Measurements from ENCODE around the gene CNNM4.

Gene CNNM4

DNA sequence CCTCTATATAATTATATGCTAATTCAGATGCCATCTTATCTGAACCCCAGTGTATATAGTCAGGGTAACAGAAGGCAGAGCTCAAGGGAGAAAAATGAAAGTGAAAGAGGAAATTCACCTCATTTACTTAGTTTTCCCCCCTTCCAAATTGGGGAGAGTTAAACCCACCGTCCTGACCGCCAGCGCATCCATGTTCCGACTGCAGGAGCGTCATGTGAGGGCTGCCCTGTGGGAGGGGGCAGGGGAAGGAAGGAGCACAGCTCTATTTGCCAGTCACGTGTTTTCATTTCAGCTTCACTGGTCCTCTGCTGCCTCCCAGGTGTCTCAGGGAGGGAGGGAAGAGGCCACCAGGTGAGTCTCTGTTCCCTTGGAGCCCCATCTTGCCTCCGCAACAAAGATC is 13.2 kb downstream of the CNNM4 start:
- no peak overlapping the region for H3K27ac Mint-ChIP-seq
- H3K36me3 Mint-ChIP-seq (ENCODE audit: low read depth) = no peaks in the 10 kb centered on the region
- no peaks in the 10 kb centered on the region for H3K27me3 Mint-ChIP-seq (ENCODE audit: low read depth)
- no peaks in the 10 kb centered on the region for H3K9me3 Mint-ChIP-seq
- no peak overlapping the region for H3K4me3 Mint-ChIP-seq
- TF ChIP-seq, protein P1, sequence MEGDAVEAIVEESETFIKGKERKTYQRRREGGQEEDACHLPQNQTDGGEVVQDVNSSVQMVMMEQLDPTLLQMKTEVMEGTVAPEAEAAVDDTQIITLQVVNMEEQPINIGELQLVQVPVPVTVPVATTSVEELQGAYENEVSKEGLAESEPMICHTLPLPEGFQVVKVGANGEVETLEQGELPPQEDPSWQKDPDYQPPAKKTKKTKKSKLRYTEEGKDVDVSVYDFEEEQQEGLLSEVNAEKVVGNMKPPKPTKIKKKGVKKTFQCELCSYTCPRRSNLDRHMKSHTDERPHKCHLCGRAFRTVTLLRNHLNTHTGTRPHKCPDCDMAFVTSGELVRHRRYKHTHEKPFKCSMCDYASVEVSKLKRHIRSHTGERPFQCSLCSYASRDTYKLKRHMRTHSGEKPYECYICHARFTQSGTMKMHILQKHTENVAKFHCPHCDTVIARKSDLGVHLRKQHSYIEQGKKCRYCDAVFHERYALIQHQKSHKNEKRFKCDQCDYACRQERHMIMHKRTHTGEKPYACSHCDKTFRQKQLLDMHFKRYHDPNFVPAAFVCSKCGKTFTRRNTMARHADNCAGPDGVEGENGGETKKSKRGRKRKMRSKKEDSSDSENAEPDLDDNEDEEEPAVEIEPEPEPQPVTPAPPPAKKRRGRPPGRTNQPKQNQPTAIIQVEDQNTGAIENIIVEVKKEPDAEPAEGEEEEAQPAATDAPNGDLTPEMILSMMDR (IDR thresholded peaks at IDR 0.05; ENCODE audit: unreplicated experiment in 3 of 3) = no peak
- peaks cover 14% of the 10 kb centered on the region for H3K4me1 Mint-ChIP-seq

DNA sequence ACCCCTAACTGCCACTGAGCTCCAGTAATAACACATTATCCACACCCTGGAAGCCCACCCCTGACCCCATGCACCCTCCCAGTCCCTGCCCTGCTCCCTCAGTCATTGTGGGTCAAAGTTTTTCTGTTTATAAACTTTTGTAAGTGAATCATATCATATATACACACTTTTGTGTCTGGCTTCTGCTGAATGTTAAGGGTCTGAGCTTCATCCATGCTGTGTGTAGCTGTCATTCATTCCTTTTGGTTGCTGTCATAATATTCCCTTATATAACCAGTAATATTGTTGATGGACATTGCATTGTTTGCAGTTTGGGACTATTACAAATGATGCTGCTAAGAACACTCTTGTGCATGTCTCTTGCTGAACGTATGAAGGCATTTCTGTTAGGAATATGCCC is 14.5 kb downstream of the CNNM4 start:
- Mint-ChIP-seq H3K9me3 (no peaks in the 10 kb centered on the region), H3K27ac (no peak overlapping the region), H3K4me1 (peaks cover 9% of the 10 kb centered on the region), H3K4me3 (no peak overlapping the region), H3K27me3 (ENCODE audit: low read depth) (no peaks in the 10 kb centered on the region), H3K36me3 (ENCODE audit: low read depth) (no peaks in the 10 kb centered on the region)
- TF ChIP-seq, protein P1 (IDR thresholded peaks at IDR 0.05; ENCODE audit: unreplicated experiment in 3 of 3) = no peak

DNA sequence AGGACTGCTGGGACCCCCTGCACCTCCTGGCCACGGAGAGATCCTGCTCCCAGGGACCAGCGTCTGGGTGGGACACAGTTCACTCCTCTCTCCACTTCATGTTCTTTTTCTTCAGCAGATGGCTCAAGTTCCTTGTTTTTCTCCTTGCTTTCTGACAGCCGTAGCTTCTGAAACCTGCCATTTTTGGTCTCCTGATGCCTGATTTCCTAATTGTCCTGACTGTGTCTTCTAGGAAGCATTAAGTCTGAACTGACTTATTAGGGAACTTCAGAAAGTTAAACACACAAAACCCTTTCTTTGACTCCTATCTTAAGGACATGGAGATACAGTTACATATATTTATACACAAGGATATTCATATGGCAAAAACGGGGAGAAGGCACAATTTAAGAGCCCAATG is 22.7 kb downstream of the CNNM4 start:
- H3K27me3 Mint-ChIP-seq (ENCODE audit: low read depth) = no peaks in the 10 kb centered on the region
- H3K9me3 Mint-ChIP-seq = no peaks in the 10 kb centered on the region
- TF ChIP-seq, protein P1 (IDR thresholded peaks at IDR 0.05; ENCODE audit: unreplicated experiment in 3 of 3) = no peak
- no peaks in the 10 kb centered on the region for H3K36me3 Mint-ChIP-seq (ENCODE audit: low read depth)
- no peak overlapping the region for H3K27ac Mint-ChIP-seq
- no peak overlapping the region for H3K4me3 Mint-ChIP-seq
- peaks cover 3% of the 10 kb centered on the region for H3K4me1 Mint-ChIP-seq

DNA sequence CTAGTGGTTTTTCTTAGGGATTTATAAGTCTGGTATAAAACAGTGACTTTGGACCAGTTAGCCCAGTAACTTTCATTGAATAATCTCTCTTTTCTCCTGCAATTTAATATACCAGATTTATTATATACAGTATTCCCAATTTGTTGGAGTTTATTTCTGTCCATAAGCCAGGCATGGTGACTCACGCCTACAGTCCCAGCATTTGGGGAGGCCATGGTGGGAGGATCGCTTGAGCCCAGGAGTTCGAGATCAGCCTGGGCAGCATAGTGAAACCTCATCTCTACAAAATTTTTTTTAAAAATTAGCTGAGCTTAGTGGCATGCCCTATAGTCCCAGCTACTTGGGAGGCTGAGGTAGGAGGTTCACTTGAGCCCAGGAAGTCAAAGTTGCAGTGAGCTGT is 26.7 kb downstream of the CNNM4 start:
- Mint-ChIP-seq H3K27ac (no peak overlapping the region), H3K4me1 (peaks cover 10% of the 10 kb centered on the region), H3K36me3 (ENCODE audit: low read depth) (no peaks in the 10 kb centered on the region), H3K27me3 (ENCODE audit: low read depth) (no peaks in the 10 kb centered on the region), H3K9me3 (no peaks in the 10 kb centered on the region), H3K4me3 (no peak overlapping the region)
- TF ChIP-seq, protein P1 (IDR thresholded peaks at IDR 0.05; ENCODE audit: unreplicated experiment in 3 of 3) = no peak

DNA sequence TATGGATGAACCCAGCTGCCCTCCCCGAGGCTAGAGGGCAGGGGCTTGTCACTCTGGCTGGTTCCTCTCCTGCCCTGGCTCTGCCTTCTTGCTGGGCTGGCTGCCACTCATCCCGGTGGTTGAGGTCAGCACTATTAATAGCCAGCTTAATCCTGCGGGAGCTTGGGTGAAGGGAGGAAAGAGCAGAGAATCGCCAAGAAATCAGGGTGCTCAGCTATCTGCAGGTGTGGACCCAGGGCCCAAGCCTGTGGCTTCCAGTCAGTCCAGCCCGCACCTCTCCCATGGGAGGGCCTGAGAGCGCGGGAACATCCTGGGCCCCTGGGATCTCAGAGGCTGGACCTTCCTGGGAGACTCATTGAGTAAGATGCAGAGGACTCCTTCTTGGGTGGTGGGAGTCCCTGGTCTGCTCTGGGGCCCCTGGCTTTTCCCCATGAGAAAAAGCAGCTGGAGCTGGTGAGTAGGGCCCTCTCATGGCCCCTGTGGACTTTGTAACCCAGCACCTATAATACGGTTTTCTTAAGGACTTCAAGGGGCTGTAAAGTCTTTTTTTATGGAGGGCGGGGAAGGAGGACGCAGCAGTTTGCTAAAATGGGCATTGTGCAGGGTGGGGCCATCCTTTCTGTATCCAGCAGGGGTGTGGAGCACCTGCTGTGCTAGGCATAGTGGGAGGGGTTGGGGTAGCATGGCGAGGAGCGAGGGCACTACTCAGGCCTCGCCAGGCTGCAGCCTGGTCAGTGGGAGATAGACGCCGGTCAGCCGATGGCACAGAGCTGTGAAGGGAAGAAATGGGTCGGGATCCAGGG is 27.9 kb downstream of the CNNM4 start:
- Mint-ChIP-seq H3K9me3 (no peaks in the 10 kb centered on the region), H3K4me1 (peaks cover 10% of the 10 kb centered on the region), H3K27me3 (ENCODE audit: low read depth) (no peaks in the 10 kb centered on the region), H3K27ac (no peak overlapping the region), H3K36me3 (ENCODE audit: low read depth) (no peaks in the 10 kb centered on the region), H3K4me3 (no peak overlapping the region)
- TF ChIP-seq, protein P1 (IDR thresholded peaks at IDR 0.05; ENCODE audit: unreplicated experiment in 3 of 3) = no peak

DNA sequence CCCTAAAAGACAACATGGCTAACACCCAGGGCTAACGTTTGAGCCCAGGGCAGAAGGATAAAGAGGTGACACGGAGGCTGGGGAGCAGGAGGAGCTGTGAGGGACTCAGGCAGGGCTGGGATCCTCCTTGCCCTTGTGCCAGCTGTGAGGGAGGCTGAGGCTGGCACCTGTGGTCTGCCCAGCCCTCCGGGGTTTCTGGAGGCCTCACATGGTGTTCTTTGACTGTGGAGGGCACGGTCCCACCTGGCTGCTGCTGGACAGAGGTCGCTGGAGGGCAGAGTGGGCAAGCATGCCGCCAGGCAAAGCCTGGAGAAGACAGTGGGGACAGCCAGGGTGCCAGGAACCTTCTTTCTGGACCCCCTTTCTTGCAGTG is 28.5 kb downstream of the CNNM4 start:
- no peaks in the 10 kb centered on the region for H3K36me3 Mint-ChIP-seq (ENCODE audit: low read depth)
- H3K27ac Mint-ChIP-seq = no peak overlapping the region
- no peaks in the 10 kb centered on the region for H3K27me3 Mint-ChIP-seq (ENCODE audit: low read depth)
- TF ChIP-seq, protein P1 (IDR thresholded peaks at IDR 0.05; ENCODE audit: unreplicated experiment in 3 of 3) = no peak
- no peaks in the 10 kb centered on the region for H3K9me3 Mint-ChIP-seq
- no peak overlapping the region for H3K4me3 Mint-ChIP-seq
- peaks cover 10% of the 10 kb centered on the region for H3K4me1 Mint-ChIP-seq

Data from nephron (organoid).